Measurements from ENCODE around the gene ECSIT.
A peak's percentile ranks its signal among the peaks of the same experiment; 100 is the strongest.

Gene ECSIT

GRCh38 chr19:11506967-11507366 is 22.0 kb downstream of the ECSIT start:
- no peak for ATAC-seq
- no peak for TF ChIP-seq ZNF565 (CRISPR knock-in tag; conservative IDR thresholded peaks at IDR 0.05; ENCODE audit: low read depth)
- no peak for TF ChIP-seq GLIS3 (CRISPR knock-in tag; IDR thresholded peaks at IDR 0.05)
- no peak for TF ChIP-seq BACH2 (CRISPR knock-in tag; IDR thresholded peaks at IDR 0.05; ENCODE audit: borderline replicate concordance)
- TF ChIP-seq ZFP30 (CRISPR knock-in tag; IDR thresholded peaks at IDR 0.05): no peak
- TF ChIP-seq ZNF8 (CRISPR knock-in tag; IDR thresholded peaks at IDR 0.05): no peak
- no peak for TF ChIP-seq POU6F1 (CRISPR knock-in tag; IDR thresholded peaks at IDR 0.05; ENCODE audit: borderline replicate concordance, low read depth)
- no peak for TF ChIP-seq ZC3H10 (CRISPR knock-in tag; IDR thresholded peaks at IDR 0.05)
- TF ChIP-seq RARB (CRISPR knock-in tag; IDR thresholded peaks at IDR 0.05): no peak
- TF ChIP-seq TSHZ2 (CRISPR knock-in tag; IDR thresholded peaks at IDR 0.05): no peak
- TF ChIP-seq PATZ1 (CRISPR knock-in tag; IDR thresholded peaks at IDR 0.05; ENCODE audit: borderline replicate concordance): no peak
- no peak for TF ChIP-seq CREB5 (CRISPR knock-in tag; IDR thresholded peaks at IDR 0.05; ENCODE audit: low read depth)
- TF ChIP-seq SNAI2 (CRISPR knock-in tag; IDR thresholded peaks at IDR 0.05): no peak
- no peak for TF ChIP-seq TOX (CRISPR knock-in tag; IDR thresholded peaks at IDR 0.05; ENCODE audit: borderline replicate concordance)
- TF ChIP-seq ISL1 (CRISPR knock-in tag; IDR thresholded peaks at IDR 0.05): no peak
- no peak for TF ChIP-seq CSDC2 (CRISPR knock-in tag; IDR thresholded peaks at IDR 0.05)
- no peak for TF ChIP-seq ESRRG (CRISPR knock-in tag; IDR thresholded peaks at IDR 0.05)
- no peak for TF ChIP-seq CSRNP3 (CRISPR knock-in tag; IDR thresholded peaks at IDR 0.05)
- no peak for TF ChIP-seq TCF4 (CRISPR knock-in tag; IDR thresholded peaks at IDR 0.05; ENCODE audit: borderline replicate concordance)
- TF ChIP-seq ARNTL (CRISPR knock-in tag; IDR thresholded peaks at IDR 0.05; ENCODE audit: borderline replicate concordance, low read depth): no peak

GRCh38 chr19:11506101-11506555 is 22.8 kb downstream of the ECSIT start:
- TF ChIP-seq OSR1 (CRISPR knock-in tag; IDR thresholded peaks at IDR 0.05) (no peak), PPARA (CRISPR knock-in tag; IDR thresholded peaks at IDR 0.05; ENCODE audit: borderline replicate concordance) (no peak), ZNF8 (CRISPR knock-in tag; IDR thresholded peaks at IDR 0.05) (no peak), RARB (CRISPR knock-in tag; IDR thresholded peaks at IDR 0.05) (no peak), TOX (CRISPR knock-in tag; IDR thresholded peaks at IDR 0.05; ENCODE audit: borderline replicate concordance) (no peak), GLIS3 (CRISPR knock-in tag; IDR thresholded peaks at IDR 0.05) (no peak), POU6F1 (CRISPR knock-in tag; IDR thresholded peaks at IDR 0.05; ENCODE audit: borderline replicate concordance, low read depth) (no peak), CREB5 (CRISPR knock-in tag; IDR thresholded peaks at IDR 0.05; ENCODE audit: low read depth) (no peak), TCF4 (CRISPR knock-in tag; IDR thresholded peaks at IDR 0.05; ENCODE audit: borderline replicate concordance) (no peak), SNAI2 (CRISPR knock-in tag; IDR thresholded peaks at IDR 0.05) (no peak), ISL1 (CRISPR knock-in tag; IDR thresholded peaks at IDR 0.05) (no peak), ARNTL (CRISPR knock-in tag; IDR thresholded peaks at IDR 0.05; ENCODE audit: borderline replicate concordance, low read depth) (no peak)
- peak; percentile 15 for ATAC-seq

Measured in SK-N-SH treated with all-trans-retinoic acid at 6 μM for 48 hours (cell line).